K562 (cell line): Measurements from ENCODE around the gene YY1AP1. TPM values are rescaled to one million over a fixed set of nuclear protein-coding genes. Genes with fewer than 3 reads are reported as not detected.
A peak's percentile ranks its signal among the peaks of the same experiment; 100 is the strongest.

Source experiments
- CBFA2T2 ChIP-seq: fragments of 450-650 bp; conservative IDR thresholded peaks from 2 replicates; pipeline ENCODE4 v1.6.1; 2017; ENCODE audit warnings: mild to moderate bottlenecking
- SMARCA4 ChIP-seq: fragments of 450-650 bp; IDR thresholded peaks from 2 replicates; pipeline ENCODE4 v1.6.1; 2016
- TCF7 ChIP-seq: sonication (generic); IDR thresholded peaks from 2 replicates; pipeline ENCODE4 v1.6.1; 2016; ENCODE audit warnings: antibody characterized with exemption, borderline replicate concordance
- ZNF764 ChIP-seq: fragments of 250-450 bp; sonication (Bioruptor Pico); IDR thresholded peaks from 2 replicates; pipeline ENCODE4 v1.4.0; 2020; ENCODE audit warnings: low read depth, mild to moderate bottlenecking, moderate library complexity
- polyA plus RNA-seq, 8 experiments: library from polyadenylated mRNA; depleted of rRNA in 4 of 8; stranded (reverse) in 5 of 8; unstranded in 3 of 8; fragments of >200 nt; fragmentation: Nextera tagmentation in 2 of 8; fragmentation: Illumina TruSeq in 1 of 8; extraction: Ambion mirVana in 2 of 8; extraction: Trizol in 1 of 8; gene quantifications; 2 replicates each; pipeline versions ENCODE4 v1.2.1 to v1.2.3, GENCODE V29; 2011 to 2014; ENCODE audit warnings: inconsistent platforms in 1 of 8, missing spikeins in 1 of 8
- total RNA-seq, 7 experiments: library from RNA; depleted of rRNA in 6 of 7; stranded (reverse); fragments of >200 nt in 6 of 7; fragmentation: Illumina TruSeq in 2 of 7; extraction: Trizol in 2 of 7; gene quantifications; 2 replicates each; pipeline versions ENCODE4 v1.2.1 to v1.2.3, GENCODE V29; 2011 to 2021; ENCODE audit warnings: low replicate concordance in 1 of 7
- TF ChIP-seq, protein P1 (sequence below): conservative IDR thresholded peaks from 2 replicates; pipeline ENCODE4 v1.6.1; 2011; ENCODE audit warnings: low read depth, mild to moderate bottlenecking, low read length; ENCODE audit not compliant: control insufficient read depth
- TF ChIP-seq, protein P2 (sequence below): fragments of 150-350 bp; IDR thresholded peaks from 2 replicates; pipeline ENCODE4 v1.6.1; 2014; ENCODE audit warnings: low read depth, mild to moderate bottlenecking, low read length, borderline replicate concordance

The YY1AP1 gene
- total and polyA plus RNA-seq, 9 of the 15 experiments (the other 6 are each of a cell fraction or from before 2014, with no cell fraction given): 18.4 to 90.7 (median 42.9) TPM

DNA sequence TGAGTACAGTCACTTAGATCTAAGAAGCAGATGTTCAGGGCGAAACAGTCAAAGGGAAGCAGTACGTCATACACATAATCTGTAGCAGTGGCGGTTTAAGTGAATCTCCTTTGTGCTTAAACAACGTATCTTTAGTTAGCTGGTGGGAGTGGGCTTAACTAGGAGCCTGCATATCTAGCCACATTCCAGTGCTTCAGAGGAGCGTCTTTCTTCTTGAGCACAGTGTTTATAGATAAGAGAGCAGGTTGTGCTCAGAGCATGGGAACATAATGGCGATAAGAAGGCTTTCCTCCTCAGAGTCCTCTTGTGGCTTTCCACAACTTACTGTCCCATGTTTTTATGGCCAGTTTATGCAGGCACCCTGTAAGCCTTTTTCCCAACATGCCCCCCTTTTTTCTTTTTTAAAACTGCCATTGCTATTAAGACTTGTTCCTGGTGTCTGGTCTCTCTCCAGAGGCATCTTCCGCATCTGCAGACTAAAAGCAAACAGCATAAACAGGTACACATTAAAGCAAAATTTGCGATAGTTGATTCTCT is 3.5 kb upstream of the YY1AP1 start (continued):
- TF ChIP-seq, protein P1, sequence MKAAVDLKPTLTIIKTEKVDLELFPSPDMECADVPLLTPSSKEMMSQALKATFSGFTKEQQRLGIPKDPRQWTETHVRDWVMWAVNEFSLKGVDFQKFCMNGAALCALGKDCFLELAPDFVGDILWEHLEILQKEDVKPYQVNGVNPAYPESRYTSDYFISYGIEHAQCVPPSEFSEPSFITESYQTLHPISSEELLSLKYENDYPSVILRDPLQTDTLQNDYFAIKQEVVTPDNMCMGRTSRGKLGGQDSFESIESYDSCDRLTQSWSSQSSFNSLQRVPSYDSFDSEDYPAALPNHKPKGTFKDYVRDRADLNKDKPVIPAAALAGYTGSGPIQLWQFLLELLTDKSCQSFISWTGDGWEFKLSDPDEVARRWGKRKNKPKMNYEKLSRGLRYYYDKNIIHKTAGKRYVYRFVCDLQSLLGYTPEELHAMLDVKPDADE: no peak
- TF ChIP-seq ZNF764 (no peak), CBFA2T2 (peak; percentile 91), SMARCA4 (peak; percentile 69; the same call in 1 of the 2 replicates), TCF7 (0 out of 2 replicates have a peak, but pooled peaks have one; percentile 12)
- TF ChIP-seq, protein P2, sequence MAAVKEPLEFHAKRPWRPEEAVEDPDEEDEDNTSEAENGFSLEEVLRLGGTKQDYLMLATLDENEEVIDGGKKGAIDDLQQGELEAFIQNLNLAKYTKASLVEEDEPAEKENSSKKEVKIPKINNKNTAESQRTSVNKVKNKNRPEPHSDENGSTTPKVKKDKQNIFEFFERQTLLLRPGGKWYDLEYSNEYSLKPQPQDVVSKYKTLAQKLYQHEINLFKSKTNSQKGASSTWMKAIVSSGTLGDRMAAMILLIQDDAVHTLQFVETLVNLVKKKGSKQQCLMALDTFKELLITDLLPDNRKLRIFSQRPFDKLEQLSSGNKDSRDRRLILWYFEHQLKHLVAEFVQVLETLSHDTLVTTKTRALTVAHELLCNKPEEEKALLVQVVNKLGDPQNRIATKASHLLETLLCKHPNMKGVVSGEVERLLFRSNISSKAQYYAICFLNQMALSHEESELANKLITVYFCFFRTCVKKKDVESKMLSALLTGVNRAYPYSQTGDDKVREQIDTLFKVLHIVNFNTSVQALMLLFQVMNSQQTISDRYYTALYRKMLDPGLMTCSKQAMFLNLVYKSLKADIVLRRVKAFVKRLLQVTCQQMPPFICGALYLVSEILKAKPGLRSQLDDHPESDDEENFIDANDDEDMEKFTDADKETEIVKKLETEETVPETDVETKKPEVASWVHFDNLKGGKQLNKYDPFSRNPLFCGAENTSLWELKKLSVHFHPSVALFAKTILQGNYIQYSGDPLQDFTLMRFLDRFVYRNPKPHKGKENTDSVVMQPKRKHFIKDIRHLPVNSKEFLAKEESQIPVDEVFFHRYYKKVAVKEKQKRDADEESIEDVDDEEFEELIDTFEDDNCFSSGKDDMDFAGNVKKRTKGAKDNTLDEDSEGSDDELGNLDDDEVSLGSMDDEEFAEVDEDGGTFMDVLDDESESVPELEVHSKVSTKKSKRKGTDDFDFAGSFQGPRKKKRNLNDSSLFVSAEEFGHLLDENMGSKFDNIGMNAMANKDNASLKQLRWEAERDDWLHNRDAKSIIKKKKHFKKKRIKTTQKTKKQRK: no peak
